Measurements from ENCODE around the gene DLK2.
"Not testable (repeated sequence)": the region's sequence is repeated elsewhere in the genome, so short reads cannot be mapped to it uniquely, and the experiment has no call there.

DNA sequence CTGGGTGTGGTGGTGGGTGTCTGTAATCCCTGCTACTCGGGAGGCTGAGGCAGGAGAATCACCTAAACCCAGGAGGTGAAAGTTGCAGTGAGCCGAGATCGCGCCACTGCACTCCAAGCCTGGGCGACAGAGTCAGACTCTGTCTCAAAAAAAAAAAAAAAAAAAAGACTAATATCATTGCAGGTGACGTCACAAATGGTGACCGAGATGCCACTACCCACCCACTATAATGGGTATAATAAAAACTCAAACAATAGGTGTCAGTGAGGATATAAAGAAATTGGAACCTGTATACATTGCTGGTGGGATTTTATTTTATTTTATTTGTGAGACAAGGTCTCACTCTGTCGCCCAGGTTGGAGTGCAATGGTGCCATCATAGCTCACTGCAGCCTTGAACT, 40.1 kb downstream of the DLK2 start:
- TF ChIP-seq POLR2A (IDR thresholded peaks at IDR 0.05); CTCF (IDR thresholded peaks at IDR 0.05); POLR2AphosphoS5 (IDR thresholded peaks at IDR 0.05; ENCODE audit: insufficient read depth in 1 of 2, low read depth in 1 of 2): not testable (repeated sequence)

Measured in vagina (tissue), 2 donors.